HEK293T (cell line): Measurements from ENCODE around the gene ADAMTS5.

Experiments used
- FOXM1 ChIP-seq: fragments of 450-650 bp; IDR thresholded peaks from 2 replicates; pipeline ENCODE4 v1.6.1; 2017; ENCODE audit warnings: mild to moderate bottlenecking, borderline replicate concordance
- SUZ12 ChIP-seq: fragments of 450-650 bp; IDR thresholded peaks from 2 replicates; pipeline ENCODE4 v1.6.1; 2016; ENCODE audit warnings: mild to moderate bottlenecking

DNA sequence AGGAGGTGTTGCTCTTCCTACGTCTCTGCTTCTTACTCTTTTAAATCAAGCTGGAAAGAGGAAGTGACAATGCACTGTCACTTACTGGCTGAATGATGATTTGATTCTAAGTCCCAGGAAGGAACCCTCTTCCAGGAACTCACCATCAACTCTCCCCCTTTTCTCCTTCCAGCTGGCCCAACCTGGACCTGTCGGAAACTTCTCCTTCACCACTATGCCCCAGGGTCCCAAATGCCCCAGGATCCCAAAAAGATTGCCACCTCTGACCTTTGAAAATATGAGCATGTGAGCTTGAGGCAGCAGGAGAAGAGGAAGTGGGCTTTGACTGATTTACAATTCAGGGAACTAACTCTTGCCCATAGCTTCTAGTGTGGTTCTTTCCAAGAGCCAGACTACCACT lies 5.3 kb upstream of the ADAMTS5 start:
- TF ChIP-seq FOXM1 (no peak), SUZ12 (no peak)
